ENCODE results near the gene WT1. TPM values are rescaled to one million over a fixed set of nuclear protein-coding genes. Genes with fewer than 3 reads are reported as not detected.

Gene WT1
- total RNA-seq, 1 experiment from 2014 or later, result not detected

- CTCF ChIA-PET, result interaction anchor here (1.2 to 1.5 kb wide), 2 partner anchors 10 to 55 kb away, joined by 4 to 5 read pairs; no protein-coding TSS in a partner anchor
- H3K4me1 Mint-ChIP-seq, result peaks cover 41% of the 10 kb centered on the region
- TF ChIP-seq ELF4 (CRISPR knock-in tag; IDR thresholded peaks at IDR 0.05; ENCODE audit: low read depth), result no peak
- TF ChIP-seq ZNF317 (CRISPR knock-in tag; IDR thresholded peaks at IDR 0.05; ENCODE audit: borderline replicate concordance, low read depth), result no peak
- TF ChIP-seq PRRX2 (CRISPR knock-in tag; IDR thresholded peaks at IDR 0.05), result no peak
- TF ChIP-seq NR1H2 (CRISPR knock-in tag; IDR thresholded peaks at IDR 0.05), result no peak
- TF ChIP-seq ESRRA (CRISPR knock-in tag; IDR thresholded peaks at IDR 0.05; ENCODE audit: borderline replicate concordance), result no peak
- no peak for TF ChIP-seq MYBL2 (CRISPR knock-in tag; IDR thresholded peaks at IDR 0.05)
- no peak for TF ChIP-seq PRDM15 (CRISPR knock-in tag; IDR thresholded peaks at IDR 0.05)
- no peak for TF ChIP-seq CREM (CRISPR knock-in tag; IDR thresholded peaks at IDR 0.05)
- TF ChIP-seq ZNF121 (CRISPR knock-in tag; IDR thresholded peaks at IDR 0.05), result no peak
Measured at GRCh38 chr11:32440916-32441315, 5.6 kb upstream of the WT1 start.

GRCh38 chr11:32440312-32440908 is 5.1 kb upstream of the WT1 start:
- Mint-ChIP-seq H3K9me3 (no peaks in the 10 kb centered on the region), H3K27me3 (ENCODE audit: low read depth) (peaks cover 95% of the 10 kb centered on the region), H3K27ac (no peak overlapping the region), H3K4me1 (peaks cover 44% of the 10 kb centered on the region), H3K4me3 (no peak overlapping the region; the same call in 1 of the 2 replicates), H3K36me3 (no peaks in the 10 kb centered on the region)
- POLR2A ChIA-PET, result no interaction called here
- ATAC-seq (no peak), DNase-seq (ENCODE audit: low spot score) (no peak)
- CTCF ChIA-PET, result interaction anchor here (1.2 kb wide), 1 partner anchor 54 kb away, joined by 4 read pairs; no protein-coding TSS in a partner anchor
- TF ChIP-seq KAT7 (CRISPR knock-in tag; IDR thresholded peaks at IDR 0.05; ENCODE audit: borderline replicate concordance), result no peak
- no peak for TF ChIP-seq ZNF121 (CRISPR knock-in tag; IDR thresholded peaks at IDR 0.05)
- no peak for TF ChIP-seq ATF3 (CRISPR knock-in tag; conservative IDR thresholded peaks at IDR 0.05)
- TF ChIP-seq, protein P1, sequence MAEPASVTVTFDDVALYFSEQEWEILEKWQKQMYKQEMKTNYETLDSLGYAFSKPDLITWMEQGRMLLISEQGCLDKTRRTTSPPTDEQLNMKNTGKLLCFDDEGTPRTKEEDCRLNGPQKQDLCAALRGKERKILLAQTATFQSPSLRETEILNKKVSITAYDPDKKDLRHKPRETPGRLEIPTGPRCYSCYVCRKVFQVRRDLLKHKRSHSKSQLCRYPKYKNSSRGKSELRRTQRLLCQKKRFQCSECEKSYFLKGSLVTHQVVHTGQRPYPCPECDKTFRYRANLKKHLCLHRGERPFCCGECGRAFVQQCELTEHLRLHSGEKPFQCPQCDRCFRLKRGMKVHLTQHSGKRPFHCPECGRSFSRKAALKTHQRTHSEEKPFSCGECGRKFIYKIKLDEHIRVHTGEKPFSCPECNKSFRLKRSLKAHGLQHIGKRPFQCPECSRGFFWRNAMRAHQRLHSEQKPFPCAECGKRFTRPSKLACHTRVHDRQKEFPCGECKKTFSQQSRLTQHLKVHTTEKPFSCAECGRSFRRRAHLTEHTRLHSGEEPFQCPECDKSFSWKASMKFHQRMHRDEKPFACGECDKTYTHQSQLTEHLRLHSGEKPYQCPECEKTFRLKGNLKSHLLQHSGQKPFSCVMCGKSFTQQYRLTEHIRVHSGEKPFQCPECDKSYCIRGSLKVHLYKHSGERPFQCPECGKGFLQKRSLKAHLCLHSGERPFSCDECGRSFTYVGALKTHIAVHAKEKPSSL (CRISPR knock-in tag; conservative IDR thresholded peaks at IDR 0.05), result no peak
- no peak for TF ChIP-seq MYBL2 (CRISPR knock-in tag; IDR thresholded peaks at IDR 0.05)
- no peak for TF ChIP-seq JUN (CRISPR knock-in tag; IDR thresholded peaks at IDR 0.05)
- TF ChIP-seq, protein P2, sequence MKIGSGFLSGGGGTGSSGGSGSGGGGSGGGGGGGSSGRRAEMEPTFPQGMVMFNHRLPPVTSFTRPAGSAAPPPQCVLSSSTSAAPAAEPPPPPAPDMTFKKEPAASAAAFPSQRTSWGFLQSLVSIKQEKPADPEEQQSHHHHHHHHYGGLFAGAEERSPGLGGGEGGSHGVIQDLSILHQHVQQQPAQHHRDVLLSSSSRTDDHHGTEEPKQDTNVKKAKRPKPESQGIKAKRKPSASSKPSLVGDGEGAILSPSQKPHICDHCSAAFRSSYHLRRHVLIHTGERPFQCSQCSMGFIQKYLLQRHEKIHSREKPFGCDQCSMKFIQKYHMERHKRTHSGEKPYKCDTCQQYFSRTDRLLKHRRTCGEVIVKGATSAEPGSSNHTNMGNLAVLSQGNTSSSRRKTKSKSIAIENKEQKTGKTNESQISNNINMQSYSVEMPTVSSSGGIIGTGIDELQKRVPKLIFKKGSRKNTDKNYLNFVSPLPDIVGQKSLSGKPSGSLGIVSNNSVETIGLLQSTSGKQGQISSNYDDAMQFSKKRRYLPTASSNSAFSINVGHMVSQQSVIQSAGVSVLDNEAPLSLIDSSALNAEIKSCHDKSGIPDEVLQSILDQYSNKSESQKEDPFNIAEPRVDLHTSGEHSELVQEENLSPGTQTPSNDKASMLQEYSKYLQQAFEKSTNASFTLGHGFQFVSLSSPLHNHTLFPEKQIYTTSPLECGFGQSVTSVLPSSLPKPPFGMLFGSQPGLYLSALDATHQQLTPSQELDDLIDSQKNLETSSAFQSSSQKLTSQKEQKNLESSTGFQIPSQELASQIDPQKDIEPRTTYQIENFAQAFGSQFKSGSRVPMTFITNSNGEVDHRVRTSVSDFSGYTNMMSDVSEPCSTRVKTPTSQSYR (CRISPR knock-in tag; IDR thresholded peaks at IDR 0.05), result no peak
- TF ChIP-seq, protein P3, sequence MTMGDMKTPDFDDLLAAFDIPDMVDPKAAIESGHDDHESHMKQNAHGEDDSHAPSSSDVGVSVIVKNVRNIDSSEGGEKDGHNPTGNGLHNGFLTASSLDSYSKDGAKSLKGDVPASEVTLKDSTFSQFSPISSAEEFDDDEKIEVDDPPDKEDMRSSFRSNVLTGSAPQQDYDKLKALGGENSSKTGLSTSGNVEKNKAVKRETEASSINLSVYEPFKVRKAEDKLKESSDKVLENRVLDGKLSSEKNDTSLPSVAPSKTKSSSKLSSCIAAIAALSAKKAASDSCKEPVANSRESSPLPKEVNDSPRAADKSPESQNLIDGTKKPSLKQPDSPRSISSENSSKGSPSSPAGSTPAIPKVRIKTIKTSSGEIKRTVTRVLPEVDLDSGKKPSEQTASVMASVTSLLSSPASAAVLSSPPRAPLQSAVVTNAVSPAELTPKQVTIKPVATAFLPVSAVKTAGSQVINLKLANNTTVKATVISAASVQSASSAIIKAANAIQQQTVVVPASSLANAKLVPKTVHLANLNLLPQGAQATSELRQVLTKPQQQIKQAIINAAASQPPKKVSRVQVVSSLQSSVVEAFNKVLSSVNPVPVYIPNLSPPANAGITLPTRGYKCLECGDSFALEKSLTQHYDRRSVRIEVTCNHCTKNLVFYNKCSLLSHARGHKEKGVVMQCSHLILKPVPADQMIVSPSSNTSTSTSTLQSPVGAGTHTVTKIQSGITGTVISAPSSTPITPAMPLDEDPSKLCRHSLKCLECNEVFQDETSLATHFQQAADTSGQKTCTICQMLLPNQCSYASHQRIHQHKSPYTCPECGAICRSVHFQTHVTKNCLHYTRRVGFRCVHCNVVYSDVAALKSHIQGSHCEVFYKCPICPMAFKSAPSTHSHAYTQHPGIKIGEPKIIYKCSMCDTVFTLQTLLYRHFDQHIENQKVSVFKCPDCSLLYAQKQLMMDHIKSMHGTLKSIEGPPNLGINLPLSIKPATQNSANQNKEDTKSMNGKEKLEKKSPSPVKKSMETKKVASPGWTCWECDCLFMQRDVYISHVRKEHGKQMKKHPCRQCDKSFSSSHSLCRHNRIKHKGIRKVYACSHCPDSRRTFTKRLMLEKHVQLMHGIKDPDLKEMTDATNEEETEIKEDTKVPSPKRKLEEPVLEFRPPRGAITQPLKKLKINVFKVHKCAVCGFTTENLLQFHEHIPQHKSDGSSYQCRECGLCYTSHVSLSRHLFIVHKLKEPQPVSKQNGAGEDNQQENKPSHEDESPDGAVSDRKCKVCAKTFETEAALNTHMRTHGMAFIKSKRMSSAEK (CRISPR knock-in tag; IDR thresholded peaks at IDR 0.05; ENCODE audit: borderline replicate concordance), result no peak
- no peak for TF ChIP-seq MXD4 (CRISPR knock-in tag; IDR thresholded peaks at IDR 0.05; ENCODE audit: borderline replicate concordance)
- TF ChIP-seq ZNF138 (CRISPR knock-in tag; conservative IDR thresholded peaks at IDR 0.05), result no peak
- TF ChIP-seq HMGA2 (CRISPR knock-in tag; IDR thresholded peaks at IDR 0.05), result no peak
- TF ChIP-seq ZNF263 (CRISPR knock-in tag; IDR thresholded peaks at IDR 0.05; ENCODE audit: low read depth), result no peak
- no peak for TF ChIP-seq SOX15 (CRISPR knock-in tag; IDR thresholded peaks at IDR 0.05)

More at GRCh38 chr11:32440916-32441315, 5.6 kb upstream of the WT1 start:
- Mint-ChIP-seq H3K36me3 (no peaks in the 10 kb centered on the region), H3K9me3 (no peaks in the 10 kb centered on the region), H3K27me3 (ENCODE audit: low read depth) (peaks cover 94% of the 10 kb centered on the region), H3K27ac (no peak overlapping the region), H3K4me3 (no peak overlapping the region)
- DNase-seq (ENCODE audit: low spot score) (no peak), ATAC-seq (no peak)
- POLR2A ChIA-PET, result no interaction called here
